Myocyte (in vitro differentiated cells): ENCODE measurements around the gene SLC26A6. TPM values are rescaled to one million over a fixed set of nuclear protein-coding genes. Genes with fewer than 3 reads are reported as not detected.

Experiments
- DNase-seq: peaks from one replicate; pipeline ENCODE4 v3.0.0-alpha.2; 2012; ENCODE audit warnings: low read depth
- microRNA counts: library from miRNA; unstranded; fragments of <30 nt; microRNA quantifications from one replicate; lab custom pipeline; 2016
- microRNA-seq: library from miRNA; unstranded; fragments of <30 nt; microRNA quantifications from one replicate; pipeline ENCODE4, GENCODE V29; 2016
- total RNA-seq: library from RNA; depleted of rRNA; stranded (reverse); fragments of >200 nt; gene quantifications from 2 replicates; pipeline ENCODE4 v1.2.3, GENCODE V29; 2014

Gene SLC26A6
- total RNA-seq, 1 donor from 2014 or later: 18.0 TPM

DNA sequence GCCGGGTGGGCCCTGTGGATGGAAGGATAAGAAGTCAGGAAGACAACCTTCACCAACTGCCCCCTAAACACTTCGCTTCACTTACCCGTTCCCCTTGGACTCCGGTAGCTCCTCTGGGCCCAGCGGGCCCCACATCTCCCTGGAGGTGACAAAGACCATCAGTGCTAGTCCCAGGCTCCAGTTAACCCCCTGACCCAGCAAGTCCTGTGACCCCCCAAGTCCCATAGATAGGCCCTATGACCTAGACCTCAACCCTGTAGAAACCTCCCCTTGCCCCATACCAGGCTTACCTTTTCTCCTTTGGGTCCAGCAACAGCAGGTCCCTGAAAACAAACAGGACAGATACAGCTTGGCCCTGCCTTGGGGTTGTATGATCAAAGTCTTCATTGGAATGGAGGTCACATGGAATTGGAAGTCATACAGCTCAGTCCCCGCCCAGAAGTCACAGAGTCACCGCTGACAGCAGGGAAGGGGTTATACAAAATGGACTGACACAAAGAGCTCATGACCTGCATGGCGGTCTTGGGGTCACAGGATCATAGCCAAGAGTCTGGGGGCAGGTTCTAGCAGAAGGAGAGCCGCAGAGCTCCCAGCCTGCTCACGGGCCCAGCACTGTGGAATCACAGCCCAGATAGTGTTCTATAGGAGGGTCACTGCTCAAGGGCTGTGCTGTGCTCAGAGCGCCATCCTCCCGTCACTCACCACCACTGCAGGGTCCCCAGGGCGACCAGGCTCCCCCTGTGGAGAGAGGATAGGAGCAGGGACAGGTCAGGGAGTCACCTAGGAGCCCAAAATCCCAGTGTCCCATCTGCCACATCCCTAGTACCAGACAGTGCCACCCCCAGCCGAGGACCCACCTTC lies 53.4 kb downstream of the SLC26A6 start:
- DNase-seq: no peak

DNA sequence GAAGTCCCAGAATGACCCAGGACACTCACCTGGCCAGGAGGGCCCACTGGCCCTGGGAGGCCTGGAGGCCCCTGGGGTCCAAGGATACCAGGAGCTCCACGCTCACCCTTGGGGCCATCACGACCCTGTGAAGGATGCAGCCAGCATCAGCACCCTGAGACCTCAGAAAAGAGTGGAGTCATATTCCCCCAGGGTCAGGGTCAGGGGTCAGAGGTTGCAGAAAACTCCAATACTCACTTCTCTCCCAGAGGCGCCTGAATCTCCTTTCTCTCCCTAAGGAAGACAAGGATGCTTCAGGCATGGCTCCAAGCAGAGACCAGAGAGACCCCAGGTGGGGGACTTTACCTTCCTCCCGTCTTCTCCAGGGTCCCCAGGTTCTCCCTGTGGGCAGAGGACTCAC lies 58.6 kb downstream of the SLC26A6 start:
- no peak for DNase-seq

MicroRNAs within 50 kb of the gene (microRNA counts, 767-probe panel; counts per million panel counts)
- microRNA hsa-miR-711 (lab: Ali Mortazavi, UCI): not detected

Small RNA genes within 50 kb of the gene (microRNA-seq; reads per million reads assigned to microRNA genes)
- not detected for gene MIR4793
- not detected for gene MIR711

Other genes with a start within 250 kb of the SLC26A6 start
- 59.2 and 75.7 TPM in 2 replicates for gene PLXNB1, start 205.4 kb downstream of the SLC26A6 start, total RNA-seq
- gene CCDC51, start 195.3 kb downstream of the SLC26A6 start, total RNA-seq: 26.2 and 39.4 TPM in 2 replicates
- gene TMA7, start 195.2 kb downstream of the SLC26A6 start, total RNA-seq: 195 and 221 TPM in 2 replicates
- gene ATRIP, start 188.7 kb downstream of the SLC26A6 start, total RNA-seq: 7.8 and 10.4 TPM in 2 replicates
- 87.2 and 101 TPM in 2 replicates for gene SHISA5, start 131.3 kb downstream of the SLC26A6 start, total RNA-seq
- gene PFKFB4, start 78.7 kb downstream of the SLC26A6 start, total RNA-seq: 7.0 and 8.1 TPM in 2 replicates
- gene UCN2, start 71.7 kb downstream of the SLC26A6 start, total RNA-seq: 0.11 and 0.31 TPM in 2 replicates
- gene COL7A1, start 40.1 kb downstream of the SLC26A6 start, total RNA-seq: 7.1 and 11.1 TPM in 2 replicates
- 390 and 418 TPM in 2 replicates for gene UQCRC1, start 25.8 kb downstream of the SLC26A6 start, total RNA-seq
- gene TMEM89, start 13.7 kb downstream of the SLC26A6 start, total RNA-seq: not detected in 2 replicates
- 2.0 and 3.2 TPM in 2 replicates for gene CELSR3, start 27.4 kb upstream of the SLC26A6 start, total RNA-seq
- 23.8 and 45.5 TPM in 2 replicates for gene NCKIPSD, start 50.5 kb upstream of the SLC26A6 start, total RNA-seq
- gene IP6K2, start 81.8 kb upstream of the SLC26A6 start, total RNA-seq: 53.1 and 55.0 TPM in 2 replicates
- 41.8 and 47.6 TPM in 2 replicates for gene PRKAR2A, start 212.4 kb upstream of the SLC26A6 start, total RNA-seq